Smooth muscle cell of the brain vasculature (primary cell): Measurements from ENCODE around the gene CD101.
A peak's percentile ranks its signal among the peaks of the same experiment; 100 is the strongest.

Experiments
- DNase-seq: peaks from one replicate; pipeline ENCODE4 v3.0.0-alpha.2; 2012; ENCODE audit warnings: low read depth, low spot score

Gene CD101

DNA sequence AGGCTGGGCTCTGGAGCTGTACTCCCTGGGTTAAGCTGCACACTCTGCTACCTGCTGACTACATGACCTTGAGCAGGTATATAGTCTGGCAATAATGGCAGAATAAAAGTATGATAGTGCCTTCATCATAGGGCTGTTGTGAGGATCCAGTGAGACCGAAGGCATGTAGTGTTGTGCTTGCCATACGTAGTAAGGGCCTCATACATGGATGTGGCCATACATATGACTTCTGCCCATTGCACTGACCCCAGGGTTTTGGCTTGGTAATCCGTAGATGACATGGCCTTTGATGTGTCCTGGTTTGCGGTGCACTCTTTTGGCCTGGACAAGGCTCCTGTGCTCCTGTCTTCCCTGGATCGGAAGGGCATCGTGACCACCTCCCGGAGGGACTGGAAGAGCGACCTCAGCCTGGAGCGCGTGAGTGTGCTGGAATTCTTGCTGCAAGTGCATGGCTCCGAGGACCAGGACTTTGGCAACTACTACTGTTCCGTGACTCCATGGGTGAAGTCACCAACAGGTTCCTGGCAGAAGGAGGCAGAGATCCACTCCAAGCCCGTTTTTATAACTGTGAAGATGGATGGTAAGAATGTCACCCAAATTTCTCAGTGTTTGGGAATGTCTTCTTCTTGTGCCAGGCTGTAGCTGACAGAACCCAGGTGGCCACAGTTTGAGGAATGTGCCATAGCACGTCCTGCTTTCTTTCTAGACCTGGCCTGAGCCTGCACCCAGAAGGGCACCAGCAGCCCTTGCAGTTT, 17.0 kb upstream of the CD101 start:
- DNase-seq = no peak

DNA sequence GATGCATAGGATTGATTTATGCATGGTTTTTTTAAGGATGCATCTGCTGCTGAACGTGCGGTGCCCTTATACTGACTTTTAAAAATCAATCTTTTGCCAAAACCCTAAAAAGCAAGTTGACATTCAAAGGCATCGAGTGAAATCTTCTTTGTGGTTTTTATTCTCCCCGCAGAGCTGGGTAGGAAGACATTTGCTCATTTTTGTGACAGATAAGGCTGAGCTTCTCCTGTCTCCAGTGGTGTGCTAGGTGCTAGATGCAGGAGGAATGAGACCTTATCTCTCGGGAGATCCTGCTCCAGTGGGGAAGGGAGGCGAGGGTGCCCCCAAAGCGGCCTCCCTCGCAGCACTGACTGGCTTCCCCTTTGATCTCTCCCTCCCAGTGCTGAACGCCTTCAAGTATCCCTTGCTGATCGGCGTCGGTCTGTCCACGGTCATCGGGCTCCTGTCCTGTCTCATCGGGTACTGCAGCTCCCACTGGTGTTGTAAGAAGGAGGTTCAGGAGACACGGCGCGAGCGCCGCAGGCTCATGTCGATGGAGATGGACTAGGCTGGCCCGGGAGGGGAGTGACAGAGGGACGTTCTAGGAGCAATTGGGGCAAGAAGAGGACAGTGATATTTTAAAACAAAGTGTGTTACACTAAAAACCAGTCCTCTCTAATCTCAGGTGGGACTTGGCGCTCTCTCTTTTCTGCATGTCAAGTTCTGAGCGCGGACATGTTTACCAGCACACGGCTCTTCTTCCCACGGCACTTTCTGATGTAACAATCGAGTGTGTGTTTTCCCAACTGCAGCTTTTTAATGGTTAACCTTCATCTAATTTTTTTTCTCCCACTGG, 14.9 kb upstream of the CD101 start:
- DNase-seq = no peak

DNA sequence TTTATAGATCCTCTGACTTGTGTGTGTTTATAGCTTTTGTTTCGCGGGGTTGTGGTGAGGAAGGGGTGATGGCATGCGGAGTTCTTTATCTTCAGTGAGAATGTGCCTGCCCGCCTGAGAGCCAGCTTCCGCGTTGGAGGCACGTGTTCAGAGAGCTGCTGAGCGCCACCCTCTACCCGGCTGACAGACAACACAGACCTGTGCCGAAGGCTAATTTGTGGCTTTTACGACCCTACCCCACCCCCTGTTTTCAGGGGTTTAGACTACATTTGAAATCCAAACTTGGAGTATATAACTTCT, 14.4 kb upstream of the CD101 start:
- DNase-seq = no peak

DNA sequence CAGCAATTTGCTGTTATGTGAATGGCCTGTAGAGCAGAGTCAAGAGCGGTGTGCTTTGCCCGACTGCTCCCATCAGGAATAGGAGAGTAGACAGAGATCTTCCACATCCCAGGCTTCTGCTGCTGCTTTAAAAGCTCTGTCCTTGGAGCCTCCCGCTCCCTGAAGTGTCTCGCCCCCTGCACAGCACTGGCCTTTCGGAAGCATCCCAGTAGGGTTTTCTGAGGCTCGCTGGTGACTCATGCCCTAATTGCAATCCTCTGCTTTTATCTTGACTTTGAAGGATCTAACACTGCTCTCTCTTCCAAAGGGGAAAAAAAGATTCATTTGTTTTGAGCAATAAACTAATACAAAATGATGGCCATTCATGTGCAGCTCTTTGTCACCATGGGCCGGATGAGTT, 13.3 kb upstream of the CD101 start:
- no peak for DNase-seq

DNA sequence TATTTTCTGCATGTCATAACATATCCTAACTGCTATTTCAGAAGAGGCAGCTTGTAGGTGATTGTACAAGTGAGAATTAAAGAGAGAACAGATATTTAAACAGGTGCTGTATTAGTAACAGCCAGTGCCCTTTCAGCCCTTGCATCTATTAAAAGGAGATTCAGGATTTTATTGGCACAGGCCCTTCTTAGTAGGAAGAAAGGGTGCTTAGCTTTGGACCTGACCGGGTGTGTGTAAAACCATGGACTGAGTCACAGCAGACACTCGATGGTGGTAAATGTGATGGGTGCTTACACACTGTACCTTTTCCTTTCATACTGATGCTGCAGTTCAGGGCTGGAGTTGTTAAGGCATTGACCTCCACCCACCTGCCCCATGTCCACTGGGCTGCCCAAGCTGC, 12.7 kb upstream of the CD101 start:
- DNase-seq = no peak

DNA sequence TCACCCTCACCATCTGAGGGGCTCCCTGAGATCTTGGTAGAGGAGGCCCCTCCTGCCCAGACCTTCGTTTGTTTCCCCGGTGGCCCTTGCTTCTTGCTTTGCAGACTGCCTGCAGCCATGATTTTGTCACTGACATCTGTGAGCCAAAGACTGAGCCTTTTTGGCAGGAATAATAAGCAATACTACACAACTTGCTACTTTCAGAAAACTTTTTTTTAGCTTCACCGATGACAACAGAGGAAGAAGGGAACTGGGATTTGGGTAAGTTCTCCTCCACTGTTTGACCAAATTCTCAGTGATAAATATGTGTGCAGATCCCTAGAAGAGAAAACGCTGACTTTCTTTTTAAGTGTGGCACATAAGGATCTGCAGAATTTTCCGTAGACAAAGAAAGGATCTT, 11.7 kb upstream of the CD101 start:
- DNase-seq = no peak

DNA sequence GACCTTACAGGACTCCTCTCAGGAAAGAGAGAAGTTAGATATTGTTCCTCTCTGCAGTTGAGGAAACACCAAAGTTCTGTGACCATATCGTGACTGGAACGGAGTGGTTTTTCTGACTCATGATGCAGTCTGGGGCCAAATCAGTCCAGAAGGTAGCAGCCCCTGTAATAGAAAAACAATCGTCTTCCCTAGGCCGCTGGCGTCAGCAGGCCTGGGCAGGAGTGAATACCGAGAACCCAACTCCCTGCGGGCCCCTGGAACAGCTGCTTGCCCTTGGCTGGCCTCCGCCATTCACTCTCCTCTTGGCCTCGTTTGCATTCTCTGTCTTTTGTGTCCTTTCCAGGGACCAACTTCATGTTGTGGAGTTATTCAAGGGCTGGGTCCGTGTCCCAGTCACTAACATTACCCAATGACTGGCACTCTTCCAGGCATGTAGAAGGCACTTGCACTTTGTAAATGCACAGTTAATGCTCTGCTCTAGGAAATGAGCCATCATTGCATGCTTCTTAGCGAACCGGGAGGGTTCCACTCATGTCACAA, 10.9 kb upstream of the CD101 start:
- peak; percentile 61 for DNase-seq

DNA sequence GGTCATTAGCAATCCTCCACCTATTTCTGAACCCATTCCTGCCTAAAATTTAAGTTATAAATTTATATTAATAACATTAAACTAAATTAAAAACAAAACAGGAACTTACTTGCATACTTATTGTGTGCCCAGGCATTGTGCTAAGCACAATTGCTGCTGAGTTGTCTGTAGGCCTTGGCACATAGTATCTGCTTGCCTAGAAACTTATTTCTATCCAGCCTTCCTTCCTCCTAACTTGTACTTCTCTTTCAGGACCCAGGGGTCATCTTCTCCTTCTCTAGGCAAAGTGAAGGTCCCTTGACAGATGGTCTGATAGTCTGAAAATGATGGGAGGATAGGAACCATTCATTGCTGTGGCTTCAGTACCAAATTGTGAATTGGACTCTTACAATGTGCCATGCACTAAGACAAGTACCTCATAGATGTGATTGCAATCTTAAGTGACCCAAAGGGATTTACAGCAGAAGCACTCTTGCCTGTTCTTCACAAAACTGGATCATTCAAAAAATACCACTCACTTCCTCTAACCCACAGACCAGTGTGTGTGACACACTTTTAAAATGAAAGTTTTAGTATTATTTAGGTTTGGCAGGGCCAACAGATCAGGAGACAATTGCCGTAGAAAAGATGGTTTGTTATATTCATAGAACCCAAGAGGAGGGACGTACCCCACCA, 10.3 kb upstream of the CD101 start:
- DNase-seq = no peak

DNA sequence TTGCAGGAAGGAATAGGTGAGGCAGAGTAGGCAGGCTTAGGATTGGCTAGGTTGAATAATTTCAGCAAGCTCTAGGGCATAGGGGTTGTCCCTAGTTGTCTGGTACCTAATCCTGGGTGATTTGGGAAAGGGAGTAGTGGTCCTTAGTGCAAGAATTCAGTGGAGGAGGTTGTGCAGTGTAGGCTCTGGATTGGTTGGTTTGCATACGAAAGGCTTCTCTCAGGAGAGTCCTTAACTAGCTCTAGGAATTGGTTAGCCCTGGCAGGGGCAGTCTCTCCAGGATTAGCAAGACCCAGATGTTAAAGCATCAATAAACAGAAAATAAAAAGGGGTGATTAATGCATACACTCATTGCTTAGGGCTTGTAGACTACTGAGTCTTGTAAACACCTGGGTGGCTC, 9.6 kb upstream of the CD101 start:
- no peak for DNase-seq

DNA sequence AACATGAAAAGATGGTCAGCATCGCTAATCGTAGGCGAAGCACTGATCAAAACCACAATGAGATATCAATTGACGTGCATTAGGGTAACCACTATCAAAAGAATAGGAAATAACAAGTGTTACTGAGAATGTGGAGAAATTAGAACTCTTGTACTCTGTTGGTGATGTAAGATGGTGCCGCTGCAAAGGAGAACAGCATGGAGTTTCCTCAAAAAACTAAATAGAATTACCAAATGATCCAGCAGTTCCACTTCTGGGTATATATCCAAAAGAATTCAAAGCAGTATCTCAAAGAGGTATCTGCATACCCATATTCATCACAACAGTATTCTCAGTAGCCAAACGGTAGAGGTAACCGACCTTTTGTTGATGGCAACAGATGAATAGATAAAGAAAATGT, 8.3 kb upstream of the CD101 start:
- no peak for DNase-seq

DNA sequence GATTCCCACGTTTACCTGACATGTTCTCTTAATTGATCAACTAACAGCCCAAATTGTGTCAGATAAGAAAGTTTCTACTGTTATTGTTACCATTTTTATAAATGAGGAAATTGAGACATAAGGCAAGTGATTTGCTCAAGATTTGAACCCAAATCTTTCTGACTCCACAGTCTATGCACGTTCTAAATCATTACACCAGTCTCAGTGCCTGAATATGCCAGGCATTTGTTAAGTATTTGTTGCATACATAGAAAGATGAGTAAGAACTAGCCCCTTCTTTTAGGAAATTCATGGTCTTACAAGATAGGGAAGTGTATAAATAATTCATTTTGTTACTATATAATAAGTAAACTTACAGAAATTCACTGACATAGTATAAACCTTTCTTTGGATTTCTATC, 7.1 kb upstream of the CD101 start:
- DNase-seq = no peak

DNA sequence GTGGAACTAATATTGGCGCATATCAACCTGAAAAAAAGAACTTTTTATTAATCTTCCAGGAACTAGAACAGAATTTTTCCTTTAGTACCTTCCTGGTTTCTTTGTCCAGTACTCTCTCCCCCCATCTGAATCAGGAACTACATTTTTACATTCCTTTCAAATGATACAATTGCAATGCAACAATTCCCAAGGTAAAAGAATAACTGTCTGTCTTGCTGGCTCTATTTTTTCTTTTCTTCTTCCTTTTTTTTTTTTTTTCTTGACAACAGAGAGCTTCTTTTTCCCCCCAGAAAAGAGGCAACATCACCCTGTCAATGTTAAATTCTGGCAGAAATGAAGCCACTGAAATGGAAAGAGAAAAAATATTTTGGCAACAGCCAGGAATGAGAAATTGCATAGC, 4.5 kb upstream of the CD101 start:
- no peak for DNase-seq

DNA sequence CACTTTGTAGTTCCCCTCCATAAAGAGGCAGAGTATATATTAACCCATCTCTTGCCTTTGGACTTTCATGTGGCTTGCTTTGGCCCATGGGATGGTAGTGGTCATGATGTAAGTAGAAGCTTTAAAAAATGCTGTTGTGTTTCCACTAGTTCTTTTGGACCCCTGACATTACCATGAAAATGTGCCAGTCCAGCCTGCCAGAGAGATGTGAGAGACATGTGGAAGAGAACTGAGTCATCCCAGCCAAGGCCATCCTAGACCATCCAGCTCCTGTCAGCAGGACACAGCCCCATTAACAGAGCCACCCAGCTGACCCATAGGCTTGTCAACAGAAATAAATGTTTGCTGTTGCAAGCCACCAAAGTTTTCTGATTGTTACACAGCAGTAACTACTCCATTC, 3.9 kb upstream of the CD101 start:
- DNase-seq = no peak

DNA sequence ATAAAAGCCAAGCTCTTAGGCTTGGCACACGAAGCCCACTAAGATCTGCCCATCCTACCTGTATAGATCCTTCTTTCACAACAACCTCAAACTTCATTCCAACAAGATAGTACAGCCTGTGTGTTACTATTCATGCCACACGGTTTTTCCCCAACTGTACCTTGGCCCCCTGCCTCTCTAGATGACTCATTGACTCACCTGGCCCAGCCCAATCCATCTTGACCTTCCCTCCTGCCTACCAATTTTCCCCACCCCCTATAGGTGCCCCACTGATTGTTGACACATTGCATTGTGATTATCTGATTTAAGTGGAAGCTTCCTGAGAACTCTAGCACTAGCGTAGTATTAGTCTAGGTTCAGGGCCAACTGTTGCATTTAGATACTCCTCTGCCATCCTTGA, 2.0 kb upstream of the CD101 start:
- no peak for DNase-seq

DNA sequence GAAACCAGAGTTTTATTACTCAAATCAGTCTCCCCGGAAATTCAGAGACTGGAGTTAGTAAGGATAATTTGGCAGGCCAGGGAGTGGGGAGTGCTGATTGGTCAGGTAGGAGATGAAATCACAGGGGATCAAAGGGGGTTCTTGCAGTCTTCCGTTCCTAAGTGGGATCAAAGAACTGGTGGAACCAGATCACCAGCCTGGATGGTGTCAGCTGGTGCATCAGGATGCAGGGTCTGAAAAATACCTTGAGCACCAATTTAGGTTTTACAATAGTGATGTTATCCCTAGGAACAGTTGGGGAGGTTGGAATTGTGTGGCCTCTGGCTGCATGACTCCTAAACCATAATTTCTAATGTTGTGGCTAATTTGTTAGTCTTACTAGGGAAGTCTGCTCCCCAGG, 1.4 kb upstream of the CD101 start:
- no peak for DNase-seq

DNA sequence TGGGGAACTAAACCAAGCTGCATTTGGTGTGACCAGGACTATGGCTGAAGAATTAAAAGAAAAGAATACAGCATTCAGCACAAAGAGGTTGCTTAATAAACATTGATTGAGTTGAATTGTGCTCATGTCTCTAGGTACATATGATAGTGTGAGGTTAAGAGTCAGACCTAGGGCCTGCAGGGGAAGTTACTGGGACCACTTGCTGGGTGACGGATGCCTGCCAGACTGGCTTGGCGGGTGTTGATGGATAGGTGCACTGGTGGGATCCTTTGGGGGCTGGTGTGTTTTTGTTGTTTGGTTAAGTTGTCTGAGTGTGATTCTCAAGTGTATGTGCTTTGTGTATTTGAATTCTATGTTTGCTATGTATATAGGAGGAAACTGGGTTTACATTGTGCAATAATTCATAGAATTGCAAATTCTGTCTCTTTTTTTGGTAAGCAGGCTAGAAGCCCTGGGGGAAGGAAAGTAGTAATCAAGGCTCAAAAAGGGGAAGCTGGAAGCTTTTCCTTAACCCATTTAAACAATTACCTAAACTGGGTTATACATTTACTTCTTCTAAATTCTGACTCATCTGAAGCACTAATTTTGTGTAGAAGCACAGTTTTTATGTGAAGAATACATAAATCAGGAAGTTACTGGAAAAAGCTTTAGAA, 1.8 kb downstream of the CD101 start:
- no peak for DNase-seq

DNA sequence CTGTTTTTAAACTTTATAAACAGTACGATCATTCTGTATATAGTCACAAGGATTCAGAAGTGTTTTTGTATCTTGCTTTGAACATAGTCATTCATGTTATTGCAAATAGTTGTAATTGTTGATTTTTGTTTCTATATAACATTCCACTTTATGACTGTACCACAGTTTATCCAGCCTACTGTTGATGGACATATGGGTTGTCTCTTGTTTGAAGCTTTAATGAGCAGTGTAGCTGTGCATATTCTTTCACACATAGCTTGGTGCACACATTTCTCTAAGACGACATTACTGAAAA, 6.1 kb downstream of the CD101 start:
- no peak for DNase-seq

DNA sequence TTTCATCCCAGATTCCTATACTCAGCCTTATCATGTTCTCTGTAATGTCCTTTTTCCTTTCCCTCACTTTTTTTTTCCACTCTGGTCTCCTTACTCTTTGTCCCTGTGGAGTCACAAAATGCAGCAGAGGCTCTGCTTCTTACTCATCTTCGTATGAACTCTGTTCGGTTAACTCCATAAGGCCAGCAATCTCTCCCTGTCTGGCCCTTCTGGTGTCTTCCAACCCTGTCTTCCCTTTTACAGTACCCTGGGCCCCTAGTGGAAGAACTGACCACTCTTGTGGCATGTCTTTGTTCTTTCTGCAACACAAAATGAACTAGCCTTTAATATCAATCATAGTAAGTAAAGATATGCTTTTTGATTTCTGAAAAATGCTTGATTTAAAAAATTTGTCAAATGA, 7.1 kb downstream of the CD101 start:
- no peak for DNase-seq

DNA sequence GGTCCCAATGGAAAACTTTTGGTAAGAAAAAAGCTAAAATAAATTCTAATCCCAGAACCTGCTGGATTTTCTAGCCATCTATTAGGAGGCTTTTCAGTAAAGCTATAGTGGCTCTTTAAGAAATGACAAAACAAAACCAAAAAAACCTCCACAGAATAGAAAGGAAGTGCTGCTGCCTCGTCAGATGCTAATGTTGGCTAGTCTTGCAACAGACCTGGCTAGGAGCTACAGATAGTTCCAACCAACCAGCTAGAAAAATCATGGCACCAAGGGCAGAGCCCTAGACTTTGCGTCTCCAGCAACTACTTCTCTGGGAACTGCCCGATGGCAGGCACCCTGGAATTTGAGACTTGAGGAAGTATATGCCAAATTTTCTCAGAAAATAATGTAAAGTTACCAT, 7.6 kb downstream of the CD101 start:
- no peak for DNase-seq

DNA sequence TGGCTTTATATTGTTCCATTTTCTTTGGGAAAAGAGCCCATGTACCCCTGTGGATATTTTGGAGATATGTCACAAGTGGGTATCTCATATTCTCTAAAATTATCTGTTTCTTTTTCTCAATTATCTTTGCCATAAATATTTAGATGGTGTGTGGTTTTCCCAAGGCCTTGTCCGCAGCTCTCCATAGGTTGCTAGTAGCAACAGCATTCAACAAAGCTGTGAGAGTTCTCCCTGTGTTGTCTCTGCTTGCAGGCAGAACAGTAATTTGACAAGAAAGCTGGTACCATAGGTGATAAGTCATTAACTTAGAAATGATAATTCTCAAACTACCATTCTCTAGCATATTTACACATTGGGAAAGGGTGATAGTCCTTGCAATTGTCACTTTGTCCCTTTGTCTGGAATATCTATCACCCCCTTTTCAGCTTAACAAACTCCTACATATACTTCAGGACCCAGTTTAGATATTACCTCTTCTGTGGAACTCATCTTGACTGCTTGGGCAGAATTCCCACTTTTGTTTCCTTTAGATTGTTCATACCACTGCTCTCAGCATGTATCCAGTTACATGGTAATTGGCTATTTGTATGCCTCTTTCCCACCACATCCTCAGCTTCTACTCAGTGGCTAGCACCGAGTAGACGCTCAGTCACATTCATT, 8.9 kb downstream of the CD101 start:
- DNase-seq = no peak

DNA sequence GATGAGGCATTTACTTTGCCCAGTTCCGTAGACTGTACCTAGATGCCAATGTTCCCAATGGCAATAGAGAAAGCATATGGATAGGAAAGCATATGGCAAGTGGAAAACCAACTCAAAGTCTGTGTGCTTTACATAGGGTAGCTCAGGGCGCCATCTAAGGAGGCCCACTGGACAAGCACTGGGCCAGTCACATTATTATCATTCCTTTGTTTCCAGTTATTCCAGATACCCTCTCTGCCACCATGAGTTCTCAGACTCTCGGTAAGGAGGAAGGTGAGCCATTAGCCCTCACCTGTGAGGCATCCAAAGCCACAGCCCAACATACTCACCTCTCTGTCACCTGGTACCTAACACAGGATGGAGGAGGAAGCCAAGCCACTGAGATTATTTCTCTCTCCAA, 9.8 kb downstream of the CD101 start:
- no peak for DNase-seq

DNA sequence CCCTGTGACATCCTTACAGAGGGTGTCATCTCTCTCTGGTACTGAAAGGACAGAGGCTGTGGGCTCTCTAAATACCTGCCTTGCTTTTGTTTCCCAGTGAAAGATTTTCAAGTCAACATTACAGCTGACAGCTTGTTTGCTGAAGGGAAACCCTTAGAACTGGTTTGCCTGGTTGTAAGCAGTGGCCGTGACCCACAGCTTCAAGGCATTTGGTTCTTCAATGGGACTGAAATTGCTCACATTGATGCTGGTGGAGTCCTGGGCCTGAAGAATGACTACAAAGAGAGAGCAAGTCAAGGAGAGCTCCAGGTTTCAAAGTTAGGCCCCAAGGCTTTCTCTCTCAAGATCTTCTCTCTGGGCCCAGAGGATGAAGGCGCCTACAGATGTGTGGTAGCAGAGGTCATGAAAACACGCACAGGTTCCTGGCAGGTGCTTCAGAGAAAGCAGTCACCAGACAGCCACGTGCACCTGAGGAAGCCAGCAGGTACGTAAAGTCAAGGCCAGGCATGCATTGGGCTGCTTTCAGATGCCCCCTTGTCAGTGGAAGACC, 11.8 kb downstream of the CD101 start:
- no peak for DNase-seq
